OCI-LY7 (cell line): Measurements from ENCODE around the gene SC5D. TPM values are rescaled to one million over a fixed set of nuclear protein-coding genes. Genes with fewer than 3 reads are reported as not detected.

Experiments
- BruUV-seq: library from RNA; stranded (reverse); fragments of 400-500 nt; replicated peaks from 2 replicates; lab custom pipeline; 2021; lab: Mats Ljungman, UMichigan
- CTCF ChIA-PET: fragments of 300-600 bp; sonication (Branson Sonifier 250); formaldehyde crosslinking; loops from one replicate; lab custom pipeline; 2022; ENCODE audit warnings: antibody characterized with exemption; ENCODE audit not compliant: unreplicated experiment; lab: Charles Lee
- POLR2A ChIA-PET: fragments of 300-600 bp; sonication (Branson Sonifier 250); formaldehyde crosslinking; loops from one replicate; lab custom pipeline; 2022; ENCODE audit warnings: antibody characterized with exemption; lab: Charles Lee
- DNase-seq: peaks from one replicate; pipeline ENCODE4 v3.0.0-alpha.2; 2015; ENCODE audit warnings: low spot score
- H2AFZ ChIP-seq: fragments of 200-600 bp; sonication (generic), shearing (Covaris generic); 2 replicates; pipeline ENCODE4 v1.6.1; 2014; ENCODE audit warnings: mild to moderate bottlenecking, antibody characterized with exemption, low read length, moderate library complexity
- H3K27ac ChIP-seq: fragments of 200-600 bp; sonication (generic); 2 replicates; pipeline ENCODE4 v1.5.1; 2014; ENCODE audit warnings: mixed run types, low read depth, mild to moderate bottlenecking, moderate library complexity, low read length, inconsistent platforms; ENCODE audit not compliant: poor library complexity, severe bottlenecking
- H3K36me3 ChIP-seq: fragments of 200-600 bp; sonication (generic); 2 replicates; pipeline ENCODE4 v1.6.1; 2014; ENCODE audit warnings: mild to moderate bottlenecking, antibody characterized with exemption, low read length, moderate library complexity, mixed read lengths; ENCODE audit not compliant: insufficient read depth
- H3K4me1 ChIP-seq: fragments of 200-600 bp; sonication (generic); 2 replicates; pipeline ENCODE4 v1.5.1; 2014; ENCODE audit warnings: mild to moderate bottlenecking, low read length; ENCODE audit not compliant: insufficient read depth, poor library complexity, severe bottlenecking
- H3K4me2 ChIP-seq: fragments of 200-600 bp; sonication (generic); 2 replicates; pipeline ENCODE4 v1.6.1; 2014; ENCODE audit warnings: mild to moderate bottlenecking, low read length
- H3K4me3 ChIP-seq: fragments of 200-600 bp; sonication (generic); 2 replicates; pipeline ENCODE4 v1.5.1; 2014; ENCODE audit warnings: mild to moderate bottlenecking, low read depth, low read length; ENCODE audit not compliant: poor library complexity, severe bottlenecking
- H3K79me2 ChIP-seq: fragments of 200-600 bp; sonication (generic); 2 replicates; pipeline ENCODE4 v1.6.1; 2016; ENCODE audit warnings: low read depth, mild to moderate bottlenecking, low read length, moderate library complexity, mixed read lengths; ENCODE audit not compliant: insufficient read depth
- H3K9me2 ChIP-seq: fragments of 200-600 bp; sonication (generic); 2 replicates; pipeline ENCODE4 v1.6.1; 2016; ENCODE audit warnings: mild to moderate bottlenecking, low read length, mixed read lengths; ENCODE audit not compliant: insufficient read depth
- H3K9me3 ChIP-seq: fragments of 200-600 bp; sonication (generic); 2 replicates; pipeline ENCODE4 v1.6.1; 2014; ENCODE audit warnings: mild to moderate bottlenecking, mixed run types, low read length, mixed read lengths
- H4K20me1 ChIP-seq: fragments of 200-600 bp; sonication (generic); 2 replicates; pipeline ENCODE4 v1.6.1; 2014; ENCODE audit warnings: mild to moderate bottlenecking, antibody characterized with exemption, low read length, moderate library complexity, mixed read lengths; ENCODE audit not compliant: insufficient read depth
- EZH2phosphoT487 ChIP-seq: fragments of 200-600 bp; sonication (generic); IDR thresholded peaks from 2 replicates; pipeline ENCODE4 v1.6.1; 2018; ENCODE audit warnings: low read depth, borderline replicate concordance, mild to moderate bottlenecking, mixed run types, antibody characterized with exemption, low read length, moderate library complexity, mixed read lengths
- intact Hi-C: fragments of 100-400 bp; cut with micrococcal nuclease; formaldehyde crosslinking; loops from one replicate; pipeline ENCODE4 v1.10.0; 2022; ENCODE audit not compliant: unreplicated experiment
- total RNA-seq, 2 experiments: library from RNA; depleted of rRNA in 1 of 2; stranded (reverse); fragments of >200 nt in 1 of 2; shearing (Covaris generic) in 1 of 2; gene quantifications; 2 replicates each; pipeline ENCODE4 v1.2.3, GENCODE V29; 2014 to 2022
- TF ChIP-seq, protein P1 (sequence below): fragments of 200-600 bp; sonication (generic); conservative IDR thresholded peaks from 2 replicates; pipeline ENCODE4 v1.5.1; 2014; ENCODE audit warnings: mild to moderate bottlenecking, antibody characterized with exemption, low read length, moderate library complexity, mixed read lengths

SC5D gene
- total RNA-seq, 2 experiments from 2014 or later: 27.9 to 43.3 TPM

DNA sequence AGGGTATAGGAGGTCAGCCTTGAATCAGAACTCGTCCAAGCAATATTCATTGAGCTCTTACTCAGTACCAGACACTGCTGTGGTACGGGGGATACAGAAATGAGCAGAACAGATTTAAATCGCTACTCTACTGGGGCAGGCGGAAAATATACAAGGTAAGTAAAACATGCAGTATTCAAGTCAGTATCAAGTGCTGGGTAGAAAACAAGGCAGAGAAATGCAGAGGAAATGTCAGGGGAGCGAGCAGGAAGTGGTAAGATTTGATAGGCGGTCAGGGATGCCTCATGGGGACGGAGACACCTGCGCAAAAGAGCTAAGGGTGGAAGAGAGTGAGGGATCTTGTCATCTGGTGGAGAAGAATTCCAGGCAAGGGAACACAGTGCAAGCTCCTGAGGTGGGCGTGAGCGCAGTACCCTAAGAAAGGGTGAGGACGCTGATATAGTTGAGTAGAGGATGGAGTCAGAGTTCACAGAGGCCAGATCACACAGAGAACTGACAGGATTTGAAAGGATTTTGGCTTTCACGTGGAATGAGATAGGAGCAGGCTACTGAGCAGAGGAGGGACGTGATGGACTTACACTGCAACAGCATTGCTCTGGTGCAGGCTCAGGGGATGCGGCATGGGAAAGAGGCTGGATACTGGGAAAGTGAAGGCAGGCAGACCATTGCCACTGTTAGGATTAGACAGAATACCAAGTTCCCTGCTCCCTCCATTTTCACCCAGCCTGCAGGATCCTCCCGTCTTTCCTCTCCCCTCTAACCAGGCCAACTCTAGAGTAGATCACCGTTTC is 35.8 kb downstream of the SC5D start:
- intact Hi-C loops: loop anchor here (1.0 kb wide), 1 partner anchor 39 kb away; no protein-coding TSS in a partner anchor
- ChIA-PET POLR2A (interaction anchor here (0.6 to 7.7 kb wide), 21 partner anchors 9 to 263 kb away, joined by 3 to 70 read pairs (median 5); no protein-coding TSS in a partner anchor), CTCF (interaction anchor here (0.6 to 1.3 kb wide), 3 partner anchors 51 to 117 kb away, joined by 3 read pairs; no protein-coding TSS in a partner anchor)
- no peaks in the 10 kb centered on the region for H3K79me2 ChIP-seq
- peaks cover 65% of the 10 kb centered on the region for H3K4me1 ChIP-seq
- peak overlapping the region; percentile 64 for H3K4me2 ChIP-seq
- no peaks in the 10 kb centered on the region for H3K36me3 ChIP-seq
- H3K9me3 ChIP-seq: no peaks in the 10 kb centered on the region
- no peaks in the 10 kb centered on the region for H4K20me1 ChIP-seq
- peak overlapping the region; percentile 87 for H3K27ac ChIP-seq
- peak overlapping the region; percentile 31; the same call in 1 of the 2 replicates for H2AFZ ChIP-seq
- BruUV-seq: TSS peak; percentile 97
- TF ChIP-seq, protein P1, sequence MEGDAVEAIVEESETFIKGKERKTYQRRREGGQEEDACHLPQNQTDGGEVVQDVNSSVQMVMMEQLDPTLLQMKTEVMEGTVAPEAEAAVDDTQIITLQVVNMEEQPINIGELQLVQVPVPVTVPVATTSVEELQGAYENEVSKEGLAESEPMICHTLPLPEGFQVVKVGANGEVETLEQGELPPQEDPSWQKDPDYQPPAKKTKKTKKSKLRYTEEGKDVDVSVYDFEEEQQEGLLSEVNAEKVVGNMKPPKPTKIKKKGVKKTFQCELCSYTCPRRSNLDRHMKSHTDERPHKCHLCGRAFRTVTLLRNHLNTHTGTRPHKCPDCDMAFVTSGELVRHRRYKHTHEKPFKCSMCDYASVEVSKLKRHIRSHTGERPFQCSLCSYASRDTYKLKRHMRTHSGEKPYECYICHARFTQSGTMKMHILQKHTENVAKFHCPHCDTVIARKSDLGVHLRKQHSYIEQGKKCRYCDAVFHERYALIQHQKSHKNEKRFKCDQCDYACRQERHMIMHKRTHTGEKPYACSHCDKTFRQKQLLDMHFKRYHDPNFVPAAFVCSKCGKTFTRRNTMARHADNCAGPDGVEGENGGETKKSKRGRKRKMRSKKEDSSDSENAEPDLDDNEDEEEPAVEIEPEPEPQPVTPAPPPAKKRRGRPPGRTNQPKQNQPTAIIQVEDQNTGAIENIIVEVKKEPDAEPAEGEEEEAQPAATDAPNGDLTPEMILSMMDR: no peak
- no peak for TF ChIP-seq EZH2phosphoT487
- H3K9me2 ChIP-seq: no peaks in the 10 kb centered on the region
- peak overlapping the region; percentile 25 for H3K4me3 ChIP-seq
- peak; percentile 80 for DNase-seq

DNA sequence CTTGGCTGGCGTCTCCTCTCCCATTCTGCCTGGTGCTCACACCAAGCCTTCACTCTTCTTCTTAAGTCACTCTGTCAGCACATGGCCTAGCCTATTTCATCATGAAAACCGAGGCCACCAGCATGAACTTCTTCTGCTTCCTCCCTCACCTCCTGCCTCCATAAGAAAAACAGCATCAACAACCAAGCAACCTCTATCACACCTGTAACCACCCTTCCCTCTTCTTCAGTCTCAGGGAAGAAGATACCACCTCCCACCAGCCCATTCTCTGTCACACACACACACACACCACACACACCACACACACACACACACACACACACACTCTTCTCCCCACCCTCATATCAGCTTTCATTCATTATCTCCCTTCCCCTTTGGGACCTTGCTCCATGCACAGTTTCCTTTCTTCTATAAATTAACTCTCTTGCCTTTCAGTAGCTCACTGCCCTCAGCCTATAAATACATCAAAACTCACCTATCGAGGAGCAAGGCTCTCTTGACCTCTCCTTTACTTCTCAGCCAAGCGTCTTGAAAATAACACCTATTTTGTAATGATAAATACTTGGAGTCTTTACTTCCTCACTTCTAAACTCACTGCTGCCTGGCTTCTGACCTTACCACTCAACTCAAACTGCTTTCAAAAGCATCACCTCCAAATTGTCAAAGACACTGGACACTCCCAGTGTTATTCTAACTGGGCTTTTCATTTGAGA is 36.6 kb downstream of the SC5D start:
- ChIA-PET POLR2A (interaction anchor here (0.8 to 7.7 kb wide), 9 partner anchors 9 to 262 kb away, joined by 3 to 70 read pairs (median 6); no protein-coding TSS in a partner anchor), CTCF (interaction anchor here (1.0 to 1.3 kb wide), 2 partner anchors 50 to 116 kb away, joined by 3 read pairs; no protein-coding TSS in a partner anchor)
- no TSS peak for BruUV-seq
- Histone ChIP-seq H3K9me2 (no peaks in the 10 kb centered on the region), H3K79me2 (no peaks in the 10 kb centered on the region), H3K36me3 (no peaks in the 10 kb centered on the region), H4K20me1 (no peaks in the 10 kb centered on the region), H3K9me3 (no peaks in the 10 kb centered on the region), H3K4me1 (peaks cover 62% of the 10 kb centered on the region), H3K4me3 (peak overlapping the region; percentile 25), H3K4me2 (peak overlapping the region; percentile 64), H2AFZ (peak overlapping the region; percentile 31; the same call in 1 of the 2 replicates), H3K27ac (peak overlapping the region; percentile 87)
- peak; percentile 66 for DNase-seq
- no peak for TF ChIP-seq EZH2phosphoT487
- TF ChIP-seq, protein P1: no peak
- intact Hi-C loops: loop anchor here (1.0 kb wide), 1 partner anchor 38 kb away; no protein-coding TSS in a partner anchor
